Neutrophil (primary cell): ENCODE data around the gene PLGRKT.
A peak's percentile ranks its signal among the peaks of the same experiment; 100 is the strongest.

Experiments
- H3K27ac ChIP-seq: fragments of 200-600 bp; sonication (generic); 2 replicates; pipeline ENCODE4 v1.5.1; 2016; ENCODE audit warnings: mild to moderate bottlenecking, moderate library complexity
- H3K27me3 ChIP-seq: fragments of 200-600 bp; sonication (generic); 2 replicates; pipeline ENCODE4 v1.6.0; 2016; ENCODE audit warnings: mild to moderate bottlenecking
- H3K36me3 ChIP-seq: fragments of 200-600 bp; sonication (generic); 2 replicates; pipeline ENCODE4 v1.5.1; 2017
- H3K4me1 ChIP-seq, 2 experiments: fragments of 200-600 bp in 1 of 2; sonication (generic) in 1 of 2; 1 replicate in 1 of 2; 2 replicates in 1 of 2; pipeline versions ENCODE4 v1.5.1 to v1.6.1; 2013 to 2016; ENCODE audit warnings: low read depth in 1 of 2, low read length in 1 of 2, mild to moderate bottlenecking in 1 of 2, moderate library complexity in 1 of 2; ENCODE audit not compliant: control insufficient read depth in 1 of 2, insufficient read depth in 1 of 2
- H3K4me3 ChIP-seq, 2 experiments: fragments of 200-600 bp in 1 of 2; sonication (generic) in 1 of 2; 1 replicate in 1 of 2; 2 replicates in 1 of 2; pipeline ENCODE4 v1.5.1; 2013 to 2016; ENCODE audit warnings: low read depth in 1 of 2, low read length in 1 of 2, mild to moderate bottlenecking in 1 of 2, moderate library complexity in 1 of 2
- H3K9me3 ChIP-seq: fragments of 200-600 bp; sonication (generic); 2 replicates; pipeline ENCODE4 v1.5.1; 2016
- TF ChIP-seq, protein P1 (sequence below): fragments of 200-600 bp; sonication (generic); IDR thresholded peaks from 2 replicates; pipeline ENCODE4 v1.5.1; 2016; ENCODE audit warnings: antibody characterized with exemption

Gene PLGRKT

DNA sequence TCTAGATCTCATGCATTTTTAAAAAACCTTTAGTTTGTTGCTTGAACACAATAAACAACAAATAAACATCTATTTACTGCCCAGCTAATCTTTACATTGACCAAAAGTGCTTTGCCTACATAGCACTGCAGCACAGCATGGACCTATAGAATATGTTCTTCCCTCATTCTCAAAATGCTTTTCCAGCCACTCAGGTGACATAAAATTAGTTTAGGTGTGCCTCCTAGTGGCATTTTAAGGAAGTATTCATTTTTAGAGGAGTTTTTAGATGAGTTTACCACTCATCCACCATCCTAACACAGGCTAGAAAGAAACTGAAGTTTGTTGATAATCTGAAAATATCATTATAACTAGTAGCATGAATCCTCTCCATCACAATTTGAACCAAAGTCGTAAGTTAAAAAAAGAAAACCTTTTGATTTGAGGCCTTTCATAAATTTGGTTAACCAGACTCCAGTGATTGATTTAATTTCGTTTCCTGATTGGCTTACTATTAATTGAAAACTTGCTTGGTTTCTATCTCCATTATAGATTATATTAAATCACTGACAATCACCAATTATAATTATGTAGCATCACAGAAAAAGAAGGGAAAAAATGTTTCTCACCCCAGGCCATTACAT is 12.6 kb downstream of the PLGRKT start:
- H3K36me3 ChIP-seq, result peaks cover 3% of the 10 kb centered on the region
- H3K9me3 ChIP-seq, result no peaks in the 10 kb centered on the region
- H3K4me1 ChIP-seq, result no peaks in the 10 kb centered on the region
- H3K27ac ChIP-seq, result no peak overlapping the region
- TF ChIP-seq, protein P1, sequence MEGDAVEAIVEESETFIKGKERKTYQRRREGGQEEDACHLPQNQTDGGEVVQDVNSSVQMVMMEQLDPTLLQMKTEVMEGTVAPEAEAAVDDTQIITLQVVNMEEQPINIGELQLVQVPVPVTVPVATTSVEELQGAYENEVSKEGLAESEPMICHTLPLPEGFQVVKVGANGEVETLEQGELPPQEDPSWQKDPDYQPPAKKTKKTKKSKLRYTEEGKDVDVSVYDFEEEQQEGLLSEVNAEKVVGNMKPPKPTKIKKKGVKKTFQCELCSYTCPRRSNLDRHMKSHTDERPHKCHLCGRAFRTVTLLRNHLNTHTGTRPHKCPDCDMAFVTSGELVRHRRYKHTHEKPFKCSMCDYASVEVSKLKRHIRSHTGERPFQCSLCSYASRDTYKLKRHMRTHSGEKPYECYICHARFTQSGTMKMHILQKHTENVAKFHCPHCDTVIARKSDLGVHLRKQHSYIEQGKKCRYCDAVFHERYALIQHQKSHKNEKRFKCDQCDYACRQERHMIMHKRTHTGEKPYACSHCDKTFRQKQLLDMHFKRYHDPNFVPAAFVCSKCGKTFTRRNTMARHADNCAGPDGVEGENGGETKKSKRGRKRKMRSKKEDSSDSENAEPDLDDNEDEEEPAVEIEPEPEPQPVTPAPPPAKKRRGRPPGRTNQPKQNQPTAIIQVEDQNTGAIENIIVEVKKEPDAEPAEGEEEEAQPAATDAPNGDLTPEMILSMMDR, result peak; percentile 34
- no peak overlapping the region for H3K4me3 ChIP-seq
- H3K27me3 ChIP-seq, result no peaks in the 10 kb centered on the region

GRCh38 chr9:5422276-5422675 is 15.4 kb downstream of the PLGRKT start:
- no peak overlapping the region for H3K27ac ChIP-seq
- no peaks in the 10 kb centered on the region for H3K9me3 ChIP-seq
- H3K4me3 ChIP-seq, result no peak overlapping the region
- H3K27me3 ChIP-seq, result no peaks in the 10 kb centered on the region
- H3K36me3 ChIP-seq, result no peaks in the 10 kb centered on the region
- H3K4me1 ChIP-seq, result no peaks in the 10 kb centered on the region
- TF ChIP-seq, protein P1, result no peak

DNA sequence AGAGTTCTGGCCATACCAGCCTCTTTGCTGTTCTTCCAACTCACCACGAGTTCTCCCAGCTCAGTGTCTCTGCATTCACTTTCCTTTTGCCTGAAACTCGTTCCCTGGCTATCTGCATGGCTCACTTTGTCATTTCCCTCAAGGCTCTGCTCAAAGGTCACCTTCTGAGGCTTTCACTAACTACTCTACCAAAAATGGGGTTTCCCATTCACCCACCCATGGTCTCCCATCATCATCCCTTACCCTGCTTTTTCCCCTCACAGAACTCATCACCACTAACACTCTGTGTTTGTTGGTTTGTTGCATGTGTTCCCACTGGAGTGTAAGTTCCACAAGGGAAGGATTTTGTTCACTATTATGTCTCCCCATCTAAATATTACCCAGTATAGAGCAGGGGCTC is 16.6 kb downstream of the PLGRKT start:
- Histone ChIP-seq H3K9me3 (no peaks in the 10 kb centered on the region), H3K27me3 (no peaks in the 10 kb centered on the region), H3K36me3 (no peaks in the 10 kb centered on the region), H3K4me1 (no peaks in the 10 kb centered on the region), H3K4me3 (no peak overlapping the region), H3K27ac (no peak overlapping the region)
- TF ChIP-seq, protein P1, result no peak

DNA sequence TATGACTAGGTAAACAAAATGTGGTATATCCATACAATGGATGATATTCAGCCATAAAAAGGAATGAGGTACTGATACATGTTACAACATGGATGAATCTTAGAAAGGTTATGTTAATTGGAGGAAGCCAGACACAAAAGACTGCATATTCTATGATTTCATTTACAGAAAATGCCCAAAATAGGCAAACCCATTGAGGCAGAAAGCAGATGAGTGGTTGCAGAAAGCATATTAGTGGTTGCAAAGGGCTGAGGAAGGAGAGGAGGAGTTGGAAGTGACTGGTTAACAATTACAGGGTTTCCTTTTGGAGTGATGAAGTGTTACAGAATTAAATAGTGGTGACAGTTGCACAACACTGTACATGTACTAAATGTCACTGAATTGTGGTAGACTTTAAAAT is 17.7 kb downstream of the PLGRKT start:
- Histone ChIP-seq H3K4me1 (no peaks in the 10 kb centered on the region), H3K36me3 (no peaks in the 10 kb centered on the region), H3K4me3 (no peak overlapping the region), H3K9me3 (no peaks in the 10 kb centered on the region), H3K27me3 (no peaks in the 10 kb centered on the region), H3K27ac (no peak overlapping the region)
- TF ChIP-seq, protein P1, result no peak

DNA sequence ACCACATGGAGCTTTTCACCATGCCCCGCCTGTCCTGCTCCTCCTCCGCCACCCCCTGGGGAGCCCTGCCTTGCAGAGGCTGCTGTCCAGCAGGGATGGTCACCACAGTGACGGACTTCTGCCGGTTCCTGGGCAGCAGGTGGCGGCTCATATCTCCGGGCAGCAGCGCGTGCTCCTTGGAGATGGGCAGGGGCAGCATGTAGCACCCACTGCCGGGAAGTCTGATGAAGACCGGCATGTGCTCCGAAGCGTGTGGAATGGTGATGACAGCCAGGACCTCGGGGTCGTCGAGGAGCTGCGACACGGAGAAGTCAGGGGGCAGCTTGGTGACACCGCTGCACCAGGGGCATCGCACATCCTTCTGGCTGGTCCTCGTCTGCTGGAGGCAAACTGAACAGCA is 19.2 kb downstream of the PLGRKT start:
- H3K9me3 ChIP-seq, result no peaks in the 10 kb centered on the region
- H3K27me3 ChIP-seq, result no peaks in the 10 kb centered on the region
- no peaks in the 10 kb centered on the region for H3K36me3 ChIP-seq
- H3K27ac ChIP-seq, result no peak overlapping the region
- no peaks in the 10 kb centered on the region for H3K4me1 ChIP-seq
- TF ChIP-seq, protein P1, result no peak
- no peak overlapping the region for H3K4me3 ChIP-seq
